ENCODE results near the gene STARD9. TPM values are rescaled to one million over a fixed set of nuclear protein-coding genes. Genes with fewer than 3 reads are reported as not detected.
A peak's percentile ranks its signal among the peaks of the same experiment; 100 is the strongest.

Gene STARD9
- total RNA-seq, 1 donor from 2014 or later: 5.4 TPM

GRCh38 chr15:42577514-42578031, 2.2 kb downstream of the STARD9 start:
- no peak for DNase-seq (ENCODE audit: low read depth)

GRCh38 chr15:42578984-42579537, 3.7 kb downstream of the STARD9 start:
- no peak for DNase-seq (ENCODE audit: low read depth)
- no peak overlapping the region for H3K4me3 ChIP-seq (ENCODE audit: low read depth, low read length)
- no peak for TF ChIP-seq CTCF (conservative IDR thresholded peaks at IDR 0.05; ENCODE audit: low read depth, low read length)

More at GRCh38 chr15:42577514-42578031, 2.2 kb downstream of the STARD9 start:
- TF ChIP-seq CTCF (conservative IDR thresholded peaks at IDR 0.05; ENCODE audit: low read depth, low read length): no peak
- H3K4me3 ChIP-seq (ENCODE audit: low read depth, low read length): no peak overlapping the region

GRCh38 chr15:42581272-42581730, 5.9 kb downstream of the STARD9 start:
- peak overlapping the region; percentile 60 for H3K4me3 ChIP-seq (ENCODE audit: low read depth, low read length)
- TF ChIP-seq CTCF (conservative IDR thresholded peaks at IDR 0.05; ENCODE audit: low read depth, low read length): no peak
- DNase-seq (ENCODE audit: low read depth): no peak

GRCh38 chr15:42582569-42583375, 7.4 kb downstream of the STARD9 start:
- DNase-seq (ENCODE audit: low read depth): no peak
- no peak for TF ChIP-seq CTCF (conservative IDR thresholded peaks at IDR 0.05; ENCODE audit: low read depth, low read length)
- H3K4me3 ChIP-seq (ENCODE audit: low read depth, low read length): no peak overlapping the region

- no peak overlapping the region for H3K4me3 ChIP-seq (ENCODE audit: low read depth, low read length)
- TF ChIP-seq CTCF (conservative IDR thresholded peaks at IDR 0.05; ENCODE audit: low read depth, low read length): no peak
- no peak for DNase-seq (ENCODE audit: low read depth)
Observed at GRCh38 chr15:42584031-42584765, 8.8 kb downstream of the STARD9 start.

- H3K4me3 ChIP-seq (ENCODE audit: low read depth, low read length): no peak overlapping the region
- no peak for DNase-seq (ENCODE audit: low read depth)
- no peak for TF ChIP-seq CTCF (conservative IDR thresholded peaks at IDR 0.05; ENCODE audit: low read depth, low read length)
Observed at GRCh38 chr15:42590619-42591237, 15.3 kb downstream of the STARD9 start.
